Astrocyte of the cerebellum (primary cell): Measurements from ENCODE around the gene MYLIP.
A peak's percentile ranks its signal among the peaks of the same experiment; 100 is the strongest.

ENCODE experiments used
- DNase-seq: peaks from one replicate; pipeline ENCODE4 v3.0.0-alpha.2; 2011; ENCODE audit warnings: low read depth
- H3K4me3 ChIP-seq: 2 replicates; pipeline ENCODE4 v1.5.1; 2011; ENCODE audit warnings: mild to moderate bottlenecking, low read depth, low read length, moderate library complexity
- CTCF ChIP-seq: IDR thresholded peaks from 2 replicates; pipeline ENCODE4 v1.5.1; 2012; ENCODE audit warnings: low read length, low read depth, moderate library complexity, mild to moderate bottlenecking; ENCODE audit errors: missing control alignments
- in situ Hi-C: cut with HindIII; loops from 2 replicates; pipeline ENCODE4 v1.10.0; 2017; ENCODE audit warnings: low sequenced_read_pairs

MYLIP gene

DNA sequence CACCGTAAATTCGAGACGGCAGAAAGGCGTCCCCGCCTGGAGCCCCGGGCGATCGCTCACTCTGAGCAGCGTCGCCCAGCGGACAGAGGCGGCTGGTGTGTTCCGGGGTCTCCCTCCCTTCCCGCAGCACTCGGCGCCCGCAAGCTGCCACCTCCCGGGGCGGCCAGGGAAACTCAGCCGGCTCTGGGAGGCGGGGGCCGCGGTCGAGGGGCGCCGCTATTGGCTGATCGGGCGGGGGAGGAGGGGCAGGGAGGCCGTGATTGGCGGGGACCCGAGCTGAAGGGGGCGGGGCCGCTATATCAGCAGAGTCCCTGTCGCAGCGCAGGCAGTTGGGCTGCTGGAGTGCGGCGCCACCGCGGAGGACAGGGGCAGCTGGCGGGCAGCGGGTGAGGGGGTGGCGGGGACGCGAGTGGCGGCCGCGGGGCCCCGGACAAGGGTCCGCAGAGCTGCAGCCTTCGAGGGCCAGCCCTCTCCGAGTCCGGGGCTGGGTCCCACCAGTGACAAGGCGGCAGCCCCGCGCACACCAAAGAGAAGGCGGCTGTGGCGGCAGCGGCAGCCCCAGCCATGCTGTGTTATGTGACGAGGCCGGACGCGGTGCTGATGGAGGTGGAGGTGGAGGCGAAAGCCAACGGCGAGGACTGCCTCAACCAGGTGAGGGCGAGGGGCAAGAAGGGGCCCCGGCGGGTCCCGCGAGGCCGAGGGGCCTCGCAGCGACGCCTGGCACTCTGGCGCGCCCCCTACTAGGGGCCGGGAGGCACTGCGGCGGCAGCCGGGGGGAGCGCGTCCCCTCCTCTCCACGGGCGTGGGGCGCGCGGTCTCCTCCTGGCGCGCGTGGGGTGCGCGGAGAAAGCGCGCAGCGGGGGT, at the start of gene MYLIP:
TSS of gene MYLIP (plus strand) at position 328 of the 864 bp plus-strand sequence. CDS start at position 565, 237 bp downstream.
- peak; percentile 63 for DNase-seq
- TF ChIP-seq CTCF = peak; percentile 46
- peak within 1 kb of the TSS; percentile 79 for H3K4me3 ChIP-seq
- in situ Hi-C loops = no loop called here

DNA sequence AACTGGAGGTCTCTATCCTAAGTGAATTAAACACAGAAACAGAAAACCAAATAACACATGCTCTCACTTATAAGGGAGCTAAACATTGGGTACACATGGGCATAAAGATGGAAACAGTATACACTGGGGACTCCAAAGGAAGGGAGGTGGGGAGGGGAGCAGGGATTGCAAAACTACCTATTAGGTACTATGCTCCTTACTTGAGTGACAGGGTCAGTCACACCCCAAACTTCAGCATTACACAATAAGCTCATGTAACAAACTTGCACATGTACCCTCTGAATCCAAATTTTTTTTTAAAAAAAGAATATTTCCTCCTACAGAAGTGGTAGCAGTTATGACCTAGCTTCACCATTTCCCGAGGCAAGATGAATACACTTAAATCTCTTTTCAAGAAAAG, 49.5 kb upstream of the MYLIP start:
- in situ Hi-C loops = no loop called here
- no peak overlapping the region for H3K4me3 ChIP-seq
- TF ChIP-seq CTCF = no peak
- no peak for DNase-seq

DNA sequence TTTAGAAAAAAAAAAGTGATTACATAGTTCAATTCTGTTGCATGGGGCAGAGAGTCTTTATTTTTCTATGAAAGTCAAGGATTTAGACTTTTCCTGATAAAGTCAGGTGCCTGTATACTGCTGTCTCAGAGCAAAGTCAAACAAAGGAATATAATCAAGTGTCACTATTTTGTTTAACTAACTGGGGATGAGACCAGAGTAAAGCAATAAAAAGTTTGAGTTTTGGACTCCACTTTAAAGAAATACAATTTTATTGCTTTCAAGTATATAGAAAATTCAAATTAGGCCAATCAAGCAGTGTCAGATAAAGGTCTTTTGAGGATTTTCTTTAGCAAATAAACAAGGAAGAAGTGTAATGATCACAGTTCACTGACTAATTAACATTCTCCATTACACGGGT, 48.7 kb upstream of the MYLIP start:
- in situ Hi-C loops = no loop called here
- DNase-seq = no peak
- TF ChIP-seq CTCF = no peak
- H3K4me3 ChIP-seq = no peak overlapping the region

DNA sequence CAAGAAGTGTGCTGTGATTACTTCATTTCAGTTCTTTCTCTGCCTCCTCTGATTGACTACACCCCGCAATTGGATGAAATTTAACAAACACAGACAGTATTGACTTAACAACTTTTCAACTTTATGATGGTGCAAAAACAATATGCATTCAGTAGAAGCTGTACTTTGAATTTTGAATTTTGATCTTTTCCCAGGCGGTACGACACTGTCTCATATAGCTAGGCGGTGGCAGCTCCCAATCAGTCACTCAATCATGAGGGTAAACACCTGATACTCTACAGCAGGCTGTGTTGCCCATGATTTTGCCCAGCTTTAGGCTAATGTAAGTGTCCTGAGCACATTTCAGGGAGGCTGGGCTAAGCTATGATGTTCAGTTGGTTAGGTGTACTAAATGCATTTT, 47.6 kb upstream of the MYLIP start:
- TF ChIP-seq CTCF = no peak
- no peak overlapping the region for H3K4me3 ChIP-seq
- DNase-seq = no peak
- in situ Hi-C loops = no loop called here

- no peak for TF ChIP-seq CTCF
- no peak for DNase-seq
- no peak overlapping the region for H3K4me3 ChIP-seq
- in situ Hi-C loops = no loop called here
Measured at GRCh38 chr6:16082361-16082760, 46.5 kb upstream of the MYLIP start.

GRCh38 chr6:16086965-16087364, 41.9 kb upstream of the MYLIP start:
- no peak overlapping the region for H3K4me3 ChIP-seq
- no peak for TF ChIP-seq CTCF
- no peak for DNase-seq
- in situ Hi-C loops = no loop called here
